Right lobe of liver (tissue), 6 donors: ENCODE measurements around the gene SLC25A17. TPM values are rescaled to one million over a fixed set of nuclear protein-coding genes. Genes with fewer than 3 reads are reported as not detected.
"Not testable (repeated sequence)": the region's sequence is repeated elsewhere in the genome, so short reads cannot be mapped to it uniquely, and the experiment has no call there.

Experiments used
- ATAC-seq, 4 donors: fragments of 200-7000 bp; cut with Tn5 transposase; one replicate each; pipeline ENCODE4 v1.9.1; 2020; ENCODE audit warnings: mild to moderate bottlenecking in 4 of 4, moderate library complexity in 4 of 4
- DNase-seq, 3 donors: peaks; one replicate each; pipeline ENCODE4 v3.0.0-alpha.2; 2020
- H3K27ac ChIP-seq, 3 donors: fragments of 200-600 bp; one replicate each; pipeline ENCODE4 v1.8.0; 2022
- H3K27me3 ChIP-seq, 2 donors: fragments of 200-600 bp; one replicate each; pipeline ENCODE4 v1.8.0; 2022
- H3K36me3 ChIP-seq, 4 donors: fragments of 200-600 bp; sonication (generic) in 1 of 4; one replicate each; pipeline versions ENCODE4 v1.5.1 to v1.8.0; 2017 to 2022; ENCODE audit warnings: control low read depth in 1 of 4
- H3K4me1 ChIP-seq, 4 donors: fragments of 200-600 bp; sonication (generic) in 1 of 4; one replicate each; pipeline versions ENCODE4 v1.5.1 to v1.8.0; 2017 to 2022; ENCODE audit warnings: control low read depth in 1 of 4
- H3K4me3 ChIP-seq, 3 donors: fragments of 200-600 bp; one replicate each; pipeline ENCODE4 v1.8.0; 2022
- H3K9me3 ChIP-seq, 4 donors: fragments of 200-600 bp; sonication (generic) in 1 of 4; one replicate each; pipeline versions ENCODE4 v1.5.1 to v1.8.0; 2017 to 2022; ENCODE audit warnings: control low read depth in 1 of 4
- CTCF ChIP-seq, 4 donors: fragments of 200-600 bp in 3 of 4; fragments of 450-650 bp in 1 of 4; IDR thresholded peaks; one replicate each; pipeline versions ENCODE4 v1.5.1 to v1.8.0; 2016 to 2022; ENCODE audit warnings: antibody characterized with exemption in 4 of 4, mild to moderate bottlenecking in 2 of 4
- POLR2A ChIP-seq: fragments of 450-650 bp; IDR thresholded peaks from one replicate; pipeline ENCODE4 v1.6.1; 2017; ENCODE audit warnings: antibody characterized with exemption, mild to moderate bottlenecking
- WGBS: methylation state at CpG from one replicate; pipeline ENCODE4 v1.1.6; 2018; ENCODE audit warnings: low coverage, low lambda C conversion rate; ENCODE audit not compliant: insufficient coverage; ENCODE audit errors: missing lambda C conversion rate; 5-methylcytosine and 5-hydroxymethylcytosine counted together
- intact Hi-C, 2 donors: fragments of 100-400 bp; cut with DNase I; formaldehyde crosslinking; loops; one replicate each; pipeline versions ENCODE4 v1.11.2 to v1.14.1; 2022
- total RNA-seq, 6 experiments: library from RNA; depleted of rRNA in 2 of 6; stranded (reverse); fragments of >200 nt in 2 of 6; fragmentation: NEBNext Ultra II Directional in 3 of 6; extraction: Animal tissue kit (Norgen Biotek cat#: 25700) in 3 of 6; gene quantifications; one replicate each; pipeline versions ENCODE4 v1.1.0 to v1.2.4, GENCODE V29; 2016 to 2023
- donor health status: DM: no; HTN: yes; CAD: no.
- donor health status: DM: no; HTN: no; CAD: no.
- donor health status: DM: no; HTN: no; CAD: no.
- donor health status: DM: no; HTN: yes; CAD: no.
- donor health status: DM: no; HTN: yes; CAD: no.

Gene SLC25A17
- total RNA-seq, 6 experiments from 2014 or later: 10.9 to 15.5 (median 13.0) TPM

- no peaks in the 10 kb centered on the region for H3K9me3 ChIP-seq
- H3K4me1 ChIP-seq: no peaks in the 10 kb centered on the region
- H3K27me3 ChIP-seq: no peaks in the 10 kb centered on the region
- H3K27ac ChIP-seq: no peak overlapping the region
- ATAC-seq: no peak
- intact Hi-C loops: no loop called here
- no peak for DNase-seq
- 80% methylated on average over 1 of the region's 2 CpGs for WGBS
- H3K4me3 ChIP-seq: no peak overlapping the region
- H3K36me3 ChIP-seq: peaks cover 0 to 18% (median 3%) of the 10 kb centered on the region in 4 donors
- TF ChIP-seq CTCF (IDR thresholded peaks at IDR 0.05) (no peak), POLR2A (no peak)
These were observed 52.2 kb downstream of the SLC25A17 start for GRCh38 chr22:40766956-40767355.

- TF ChIP-seq CTCF (IDR thresholded peaks at IDR 0.05): no peak
- TF ChIP-seq POLR2A: no peak
- intact Hi-C loops: no loop called here
- H3K27ac ChIP-seq: no peak overlapping the region
- DNase-seq (no peak), ATAC-seq (no peak)
- WGBS: 64% methylated on average over 6 of the region's 6 CpGs
- H3K27me3 ChIP-seq: no peaks in the 10 kb centered on the region
- H3K36me3 ChIP-seq: no peaks in the 10 kb centered on the region
- H3K4me3 ChIP-seq: no peak overlapping the region
- H3K9me3 ChIP-seq: no peaks in the 10 kb centered on the region
- H3K4me1 ChIP-seq: no peaks in the 10 kb centered on the region
These were observed 54.2 kb downstream of the SLC25A17 start for GRCh38 chr22:40764763-40765441.

- ATAC-seq (no peak), DNase-seq (no peak)
- Histone ChIP-seq H3K36me3 (no peaks in the 10 kb centered on the region), H3K4me3 (no peak overlapping the region), H3K27ac (no peak overlapping the region), H3K27me3 (no peaks in the 10 kb centered on the region), H3K4me1 (no peaks in the 10 kb centered on the region), H3K9me3 (no peaks in the 10 kb centered on the region)
- intact Hi-C loops: no loop called here
- whole genome bisulfite sequencing: 85% methylated on average over 6 of the region's 6 CpGs
- TF ChIP-seq CTCF (IDR thresholded peaks at IDR 0.05) (no peak), POLR2A (no peak)
These were observed 59.8 kb downstream of the SLC25A17 start for GRCh38 chr22:40759294-40759840.

- H3K27me3 ChIP-seq, ATAC-seq, intact Hi-C loops, H3K36me3 ChIP-seq, H3K27ac ChIP-seq, H3K9me3 ChIP-seq, H3K4me1 ChIP-seq, H3K4me3 ChIP-seq, DNase-seq: not testable (repeated sequence)
- WGBS: 89% methylated on average over 9 of the region's 13 CpGs
These were observed 60.3 kb downstream of the SLC25A17 start for GRCh38 chr22:40758851-40759250.

GRCh38 chr22:40758390-40758789, 60.8 kb downstream of the SLC25A17 start:
- no peak for ATAC-seq

More at GRCh38 chr22:40758390-40758789, 60.8 kb downstream of the SLC25A17 start:
- no peaks in the 10 kb centered on the region for H3K4me1 ChIP-seq
- no peak for DNase-seq
- intact Hi-C loops: no loop called here
- TF ChIP-seq CTCF (IDR thresholded peaks at IDR 0.05): no peak
- TF ChIP-seq POLR2A: no peak
- no peaks in the 10 kb centered on the region for H3K27me3 ChIP-seq
- H3K27ac ChIP-seq: no peak overlapping the region
- 55% methylated on average over 3 of the region's 3 CpGs for WGBS
- H3K4me3 ChIP-seq: no peak overlapping the region
- no peaks in the 10 kb centered on the region for H3K9me3 ChIP-seq
- H3K36me3 ChIP-seq: no peaks in the 10 kb centered on the region
